Mucosa of gallbladder (tissue), 1 donor: ENCODE measurements around the gene MTNR1A. TPM values are rescaled to one million over a fixed set of nuclear protein-coding genes. Genes with fewer than 3 reads are reported as not detected.

Experiments
- DNase-seq: peaks from one replicate; pipeline ENCODE4 v3.0.0-alpha.2; 2020; ENCODE audit warnings: low spot score
- total RNA-seq: library from RNA; stranded (reverse); gene quantifications from one replicate; pipeline ENCODE4 v1.2.1, GENCODE V29; 2021
- donor health status: DM: no; HTN: no; CAD: no.

Gene MTNR1A
- not detected for total RNA-seq

- no peak for DNase-seq
These were observed at the start of gene MTNR1A for GRCh38 chr4:186554914-186555827. Gene MTNR1A, minus strand, starts transcription at chr4:186555567. Its CDS starts 202 bp downstream, at chr4:186555365.

GRCh38 chr4:186604124-186604807, 48.9 kb upstream of the MTNR1A start:
- DNase-seq = no peak

GRCh38 chr4:186602978-186603377, 47.6 kb upstream of the MTNR1A start:
- no peak for DNase-seq

- no peak for DNase-seq
These were observed 44.1 kb upstream of the MTNR1A start for GRCh38 chr4:186599483-186599882.

GRCh38 chr4:186598686-186599085, 43.3 kb upstream of the MTNR1A start:
- DNase-seq = no peak

- DNase-seq = no peak
These were observed 41.6 kb upstream of the MTNR1A start for GRCh38 chr4:186596850-186597390.

GRCh38 chr4:186596346-186596745, 41.0 kb upstream of the MTNR1A start:
- DNase-seq = no peak

GRCh38 chr4:186593587-186593973, 38.2 kb upstream of the MTNR1A start:
- DNase-seq = no peak

- DNase-seq = no peak
These were observed 37.7 kb upstream of the MTNR1A start for GRCh38 chr4:186592966-186593586.

GRCh38 chr4:186592445-186592844, 37.1 kb upstream of the MTNR1A start:
- no peak for DNase-seq

- DNase-seq = no peak
These were observed 36.3 kb upstream of the MTNR1A start for GRCh38 chr4:186591651-186592050.

- DNase-seq = no peak
These were observed 33.1 kb upstream of the MTNR1A start for GRCh38 chr4:186588503-186588902.

GRCh38 chr4:186587416-186588018, 32.1 kb upstream of the MTNR1A start:
- peak; percentile 68 for DNase-seq

GRCh38 chr4:186586205-186586604, 30.8 kb upstream of the MTNR1A start:
- no peak for DNase-seq

GRCh38 chr4:186584912-186585311, 29.5 kb upstream of the MTNR1A start:
- DNase-seq = no peak

- DNase-seq = no peak
These were observed 26.1 kb upstream of the MTNR1A start for GRCh38 chr4:186581421-186581820.

- no peak for DNase-seq
These were observed 25.3 kb upstream of the MTNR1A start for GRCh38 chr4:186580669-186581068.

- peak; percentile 24 for DNase-seq
These were observed 15.0 kb upstream of the MTNR1A start for GRCh38 chr4:186570193-186570996.

- no peak for DNase-seq
These were observed 14.3 kb upstream of the MTNR1A start for GRCh38 chr4:186569533-186570192.

GRCh38 chr4:186566068-186566467, 10.7 kb upstream of the MTNR1A start:
- no peak for DNase-seq
